B cell (primary cell): ENCODE measurements around the gene ARMH3. TPM values are rescaled to one million over a fixed set of nuclear protein-coding genes. Genes with fewer than 3 reads are reported as not detected.
A peak's percentile ranks its signal among the peaks of the same experiment; 100 is the strongest.

ENCODE experiments used
- ATAC-seq: fragments of 200-7000 bp; cut with Tn5 transposase; one replicate; pipeline ENCODE4 v1.10.0; 2021; ENCODE audit warnings: low read depth, mild to moderate bottlenecking, moderate number of reproducible peaks, moderate library complexity
- CTCF ChIA-PET: fragments of 350-600 bp; sonication (Branson Sonifier 250); formaldehyde crosslinking; loops from one replicate; lab custom pipeline; 2021; ENCODE audit warnings: antibody characterized with exemption, inconsistent platforms; lab: Charles Lee
- POLR2A ChIA-PET: fragments of 350-600 bp; sonication (Branson Sonifier 250); formaldehyde crosslinking; loops from one replicate; lab custom pipeline; 2021; ENCODE audit warnings: antibody characterized with exemption; lab: Charles Lee
- DNase-seq: peaks from one replicate; pipeline ENCODE4 v3.0.0; 2013
- H2AFZ ChIP-seq: 2 replicates; pipeline ENCODE4 v1.6.1; 2012; ENCODE audit warnings: mild to moderate bottlenecking, low read depth, low read length; ENCODE audit not compliant: insufficient read depth, poor library complexity, severe bottlenecking
- H3K27ac ChIP-seq, 2 donors: 1 replicate in 1 of 2; 2 replicates in 1 of 2; pipeline ENCODE4 v1.5.1; 2012 to 2013; ENCODE audit warnings: low read length in 2 of 2, mild to moderate bottlenecking in 2 of 2, moderate library complexity in 1 of 2
- H3K27me3 ChIP-seq, 4 experiments: fragments of 200-600 bp in 1 of 4; sonication (generic) in 1 of 4; replicated peaks in 1 of 4; 1 replicate in 2 of 4; 2 replicates in 2 of 4; pipeline versions ENCODE4 v1.6.1 to v1.7.0; 2013 to 2016; ENCODE audit warnings: low read length in 3 of 4, mild to moderate bottlenecking in 2 of 4, mixed read lengths in 1 of 4, moderate library complexity in 1 of 4; ENCODE audit not compliant: insufficient read depth in 4 of 4, control insufficient read depth in 3 of 4; ENCODE audit errors: control extremely low read depth in 1 of 4
- H3K36me3 ChIP-seq, 2 experiments: replicated peaks in 1 of 2; 1 replicate in 1 of 2; 2 replicates in 1 of 2; pipeline versions ENCODE4 v1.6.1 to v1.7.1; 2013; ENCODE audit warnings: low read length in 1 of 2; ENCODE audit not compliant: insufficient read depth in 2 of 2, control insufficient read depth in 1 of 2; ENCODE audit errors: control extremely low read depth in 1 of 2, extremely low read depth in 1 of 2
- H3K4me1 ChIP-seq, 2 donors: fragments of 200-600 bp in 1 of 2; sonication (generic) in 1 of 2; 1 replicate in 1 of 2; 2 replicates in 1 of 2; pipeline versions ENCODE4 v1.5.1 to v1.6.1; 2013 to 2017; ENCODE audit warnings: low read length in 2 of 2; ENCODE audit not compliant: control insufficient read depth in 2 of 2, insufficient read depth in 2 of 2
- H3K4me2 ChIP-seq: replicated peaks from 2 replicates; pipeline ENCODE3; 2012; ENCODE audit warnings: mild to moderate bottlenecking, low read depth, low read length; ENCODE audit not compliant: poor library complexity, severe bottlenecking
- H3K4me3 ChIP-seq, 5 experiments: fragments of 200-600 bp in 1 of 5; sonication (generic) in 1 of 5; 1 replicate in 3 of 5; 2 replicates in 2 of 5; pipeline versions ENCODE4 v1.5.1 to v1.7.0; 2011 to 2016; ENCODE audit warnings: low read length in 4 of 5, mild to moderate bottlenecking in 4 of 5, low read depth in 2 of 5, control low read depth in 1 of 5, moderate library complexity in 1 of 5; ENCODE audit not compliant: insufficient read depth in 1 of 5; ENCODE audit errors: control extremely low read depth in 1 of 5, extremely low read depth in 1 of 5
- H3K79me2 ChIP-seq: fragments of 200-600 bp; sonication (generic); one replicate; pipeline ENCODE4 v1.6.0; 2016; ENCODE audit warnings: low read length; ENCODE audit not compliant: control insufficient read depth, insufficient read depth
- H3K9ac ChIP-seq: fragments of 200-600 bp; sonication (generic); 2 replicates; pipeline ENCODE4 v1.6.1; 2017; ENCODE audit warnings: mild to moderate bottlenecking, low read length, moderate library complexity
- H3K9me3 ChIP-seq, 3 donors: one replicate each; pipeline versions ENCODE4 v1.6.1 to v1.7.1; 2013; ENCODE audit warnings: low read length in 2 of 3; ENCODE audit not compliant: control insufficient read depth in 2 of 3, insufficient read depth in 1 of 3; ENCODE audit errors: control extremely low read depth in 1 of 3
- H4K20me1 ChIP-seq: 2 replicates; pipeline ENCODE4 v1.6.0; 2012; ENCODE audit warnings: mild to moderate bottlenecking, low read length; ENCODE audit not compliant: insufficient read depth, control insufficient read depth, poor library complexity, severe bottlenecking
- H3K27ac Mint-ChIP-seq: one replicate; pipeline ENCODE4 v1.8.0; 2021; ENCODE audit warnings: mixed read lengths
- H3K27me3 Mint-ChIP-seq: one replicate; pipeline ENCODE4 v1.8.0; 2021; ENCODE audit warnings: mixed read lengths
- H3K4me1 Mint-ChIP-seq: one replicate; pipeline ENCODE4 v1.8.0; 2021; ENCODE audit warnings: mixed read lengths
- H3K4me3 Mint-ChIP-seq: one replicate; pipeline ENCODE4 v1.8.0; 2021; ENCODE audit warnings: mixed read lengths
- H3K9me3 Mint-ChIP-seq: one replicate; pipeline ENCODE4 v1.8.0; 2022; ENCODE audit warnings: mixed read lengths; ENCODE audit not compliant: insufficient read depth
- CTCF ChIP-seq: fragments of 200-600 bp; IDR thresholded peaks from one replicate; pipeline ENCODE4 v1.8.0; 2022; ENCODE audit warnings: antibody characterized with exemption, mild to moderate bottlenecking
- EZH2 ChIP-seq: IDR thresholded peaks from 2 replicates; pipeline ENCODE4 v1.6.1; 2012; ENCODE audit warnings: borderline replicate concordance, low read depth, mild to moderate bottlenecking, moderate library complexity, low read length; ENCODE audit not compliant: insufficient read depth, poor library complexity, severe bottlenecking
- WGBS: methylation state at CpG from one replicate; pipeline ENCODE4 v1.1.5; 2013; ENCODE audit warnings: missing lambda C conversion rate; ENCODE audit not compliant: insufficient coverage; 5-methylcytosine and 5-hydroxymethylcytosine counted together
- intact Hi-C: fragments of 100-400 bp; cut with micrococcal nuclease; formaldehyde crosslinking; loops from one replicate; pipeline ENCODE4 v1.10.0; 2022
- polyA plus RNA-seq: library from polyadenylated mRNA; depleted of rRNA; stranded (reverse); fragments of >200 nt; gene quantifications from 2 replicates; pipeline ENCODE4 v1.2.3, GENCODE V29; 2012
- total RNA-seq, 2 donors: library from RNA; stranded (reverse); fragments of 120-200 nt in 1 of 2; gene quantifications; 1 replicate in 1 of 2; 2 replicates in 1 of 2; pipeline versions ENCODE4 v1.2.3 to v1.2.4, GENCODE V29; 2013 to 2022

ARMH3 gene
- total and polyA plus RNA-seq, 2 donors (not counting 1 experiment from before 2014, with no cell fraction given): 33.4 to 40.7 TPM

- no peak overlapping the region for H3K4me3 Mint-ChIP-seq
- no peaks in the 10 kb centered on the region for H3K4me1 Mint-ChIP-seq
- no peaks in the 10 kb centered on the region for H3K9me3 Mint-ChIP-seq
- Histone ChIP-seq H3K27me3 (no peaks in the 10 kb centered on the region), H3K4me1 (no peaks in the 10 kb centered on the region), H3K79me2 (no peaks in the 10 kb centered on the region), H3K9ac (no peak overlapping the region), H2AFZ (no peak overlapping the region), H3K4me3 (no peak overlapping the region), H3K4me2 (no peak overlapping the region), H4K20me1 (peaks cover 9% of the 10 kb centered on the region), H3K9me3 (no peaks in the 10 kb centered on the region), H3K27ac (no peak overlapping the region), H3K36me3 (no peaks in the 10 kb centered on the region)
- CTCF ChIA-PET: interaction anchor here (0.6 to 9.8 kb wide), 55 partner anchors 8 to 470 kb away, joined by 3 to 138 read pairs (median 4); partner anchors contain the start of genes ARMH3, KCNIP2, NPM3 and OGA
- H3K27ac Mint-ChIP-seq: no peak overlapping the region
- intact Hi-C loops: loop anchor here (1.0 kb wide), 6 partner anchors 8 to 293 kb away; partner anchors contain the start of gene HPS6
- H3K27me3 Mint-ChIP-seq: no peaks in the 10 kb centered on the region
- 81% methylated on average over 2 of the region's 4 CpGs for WGBS
- POLR2A ChIA-PET: interaction anchor here (0.6 kb wide), 1 partner anchor 28 kb away, joined by 4 read pairs; no protein-coding TSS in a partner anchor
- TF ChIP-seq CTCF (peak; percentile 91), EZH2 (no peak)
- ATAC-seq (peak; percentile 94), DNase-seq (peak; percentile 84)
Observed at GRCh38 chr10:102072673-102073527, 16.9 kb upstream of the ARMH3 start.

GRCh38 chr10:102069071-102069470, 13.1 kb upstream of the ARMH3 start:
- TF ChIP-seq CTCF (no peak), EZH2 (no peak)
- no peaks in the 10 kb centered on the region for H3K9me3 ChIP-seq
- ATAC-seq (no peak), DNase-seq (no peak)
- no peak overlapping the region for H3K27ac Mint-ChIP-seq
- no peak overlapping the region for H3K4me3 Mint-ChIP-seq
- intact Hi-C loops: loop anchor here (5.0 to 10.0 kb wide), 2 partner anchors 176 to 573 kb away; partner anchors contain the start of genes GBF1, PITX3 and TRIM8
- CTCF ChIA-PET: interaction anchor here (1.0 to 9.8 kb wide), 6 partner anchors 17 to 234 kb away, joined by 3 to 138 read pairs (median 8); no protein-coding TSS in a partner anchor
- POLR2A ChIA-PET: no interaction called here
- no peaks in the 10 kb centered on the region for H3K27me3 Mint-ChIP-seq
- no peak overlapping the region for H3K4me3 ChIP-seq
- H3K36me3 ChIP-seq: no peaks in the 10 kb centered on the region
- H3K9me3 Mint-ChIP-seq: no peaks in the 10 kb centered on the region
- H4K20me1 ChIP-seq: peaks cover 30% of the 10 kb centered on the region
- no peaks in the 10 kb centered on the region for H3K27me3 ChIP-seq
- no peak overlapping the region for H3K27ac ChIP-seq
- peaks cover 22% of the 10 kb centered on the region for H3K4me1 Mint-ChIP-seq
- H3K79me2 ChIP-seq: peaks cover 5% of the 10 kb centered on the region
- no peak overlapping the region for H2AFZ ChIP-seq
- H3K4me2 ChIP-seq: no peak overlapping the region
- H3K9ac ChIP-seq: no peak overlapping the region
- H3K4me1 ChIP-seq: peaks cover 15 to 20% of the 10 kb centered on the region in 2 donors
